GM21367 (cell line): ENCODE results near the gene SEPTIN8.
A peak's percentile ranks its signal among the peaks of the same experiment; 100 is the strongest.

Source experiments
- ATAC-seq: cut with Tn5 transposase; IDR thresholded peaks from one replicate; pipeline ENCODE4 v1.9.1; 2021; ENCODE audit not compliant: unreplicated experiment

The SEPTIN8 gene, protein sequence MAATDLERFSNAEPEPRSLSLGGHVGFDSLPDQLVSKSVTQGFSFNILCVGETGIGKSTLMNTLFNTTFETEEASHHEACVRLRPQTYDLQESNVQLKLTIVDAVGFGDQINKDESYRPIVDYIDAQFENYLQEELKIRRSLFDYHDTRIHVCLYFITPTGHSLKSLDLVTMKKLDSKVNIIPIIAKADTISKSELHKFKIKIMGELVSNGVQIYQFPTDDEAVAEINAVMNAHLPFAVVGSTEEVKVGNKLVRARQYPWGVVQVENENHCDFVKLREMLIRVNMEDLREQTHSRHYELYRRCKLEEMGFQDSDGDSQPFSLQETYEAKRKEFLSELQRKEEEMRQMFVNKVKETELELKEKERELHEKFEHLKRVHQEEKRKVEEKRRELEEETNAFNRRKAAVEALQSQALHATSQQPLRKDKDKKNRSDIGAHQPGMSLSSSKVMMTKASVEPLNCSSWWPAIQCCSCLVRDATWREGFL

DNA sequence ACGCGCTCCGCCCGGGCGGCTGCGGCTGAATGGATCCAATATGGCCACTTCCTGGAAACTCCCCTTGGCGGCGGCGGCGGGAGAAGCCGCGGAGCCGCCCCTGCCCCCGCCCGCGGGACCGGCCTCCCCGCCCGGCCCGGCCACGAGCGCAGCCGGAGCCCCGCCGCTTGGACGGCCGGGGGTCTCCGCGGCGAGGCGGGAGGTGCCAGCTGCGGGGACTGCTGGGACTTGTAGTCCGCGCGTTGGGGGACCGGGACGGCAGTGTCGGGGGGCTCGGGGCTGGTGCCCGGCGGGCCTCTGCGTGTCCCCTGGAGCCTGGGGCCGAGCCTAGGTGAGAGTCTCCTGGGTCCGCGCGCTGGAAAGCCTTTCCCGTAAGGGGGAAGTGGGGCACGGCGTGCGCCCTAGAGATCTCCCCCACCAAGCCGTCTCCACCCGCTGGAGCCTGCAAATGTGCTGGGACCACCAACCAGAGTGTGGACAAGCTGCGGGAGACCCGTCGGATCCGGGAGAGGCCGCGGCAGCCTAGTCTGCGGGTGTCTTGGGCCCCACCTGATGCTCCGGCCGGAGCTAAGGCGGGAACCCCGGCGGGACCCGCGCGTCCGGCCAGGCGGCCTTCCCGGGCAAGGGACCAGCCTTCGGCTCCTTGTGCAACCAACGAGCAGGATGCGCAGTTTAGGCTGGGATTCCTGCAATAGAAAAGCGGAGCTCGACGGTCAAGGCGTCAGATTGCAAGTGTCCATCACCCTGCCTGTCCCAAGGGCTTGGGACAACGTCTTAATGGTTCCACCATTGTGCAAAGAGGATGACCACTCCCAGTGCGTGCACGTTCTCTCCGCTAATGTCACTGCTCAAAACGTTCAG, at the start of gene SEPTIN8:
TSS of gene SEPTIN8 (minus strand) at position 31 of the 861 bp plus-strand sequence. CDS start 102 bp downstream, outside the sequence.
- ATAC-seq = no peak

DNA sequence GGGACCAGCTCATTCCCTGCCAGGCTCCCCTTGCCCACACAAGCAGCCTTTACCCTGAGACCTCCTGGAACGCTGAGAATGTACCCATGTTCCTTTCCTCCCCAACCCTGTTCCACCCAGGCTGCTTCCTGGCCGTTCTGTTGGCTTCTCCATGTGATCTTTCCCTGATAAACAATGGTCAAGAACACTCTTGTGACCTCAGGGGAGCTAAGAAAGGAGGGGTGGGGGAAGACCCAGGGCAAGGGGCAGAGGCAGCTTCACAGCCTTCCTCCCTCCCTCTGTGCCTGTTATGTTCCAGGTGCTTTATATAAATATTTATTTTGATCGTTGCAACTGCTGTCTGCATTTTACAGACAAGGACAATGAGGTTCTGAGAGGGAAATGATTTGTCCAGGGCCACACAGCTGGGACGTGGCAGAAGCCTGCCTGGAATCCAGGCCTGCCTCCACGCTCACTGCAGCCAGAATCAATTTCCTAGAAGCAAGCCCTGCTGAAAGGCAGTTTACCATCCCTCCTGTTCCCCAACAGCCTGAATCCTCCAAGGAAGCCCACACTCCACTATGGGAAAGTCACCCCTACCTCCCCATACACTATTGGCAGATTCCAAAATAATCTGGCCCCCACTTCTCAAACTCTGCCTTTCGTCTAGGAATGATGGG, 49.5 kb upstream of the SEPTIN8 start:
- no peak for ATAC-seq

DNA sequence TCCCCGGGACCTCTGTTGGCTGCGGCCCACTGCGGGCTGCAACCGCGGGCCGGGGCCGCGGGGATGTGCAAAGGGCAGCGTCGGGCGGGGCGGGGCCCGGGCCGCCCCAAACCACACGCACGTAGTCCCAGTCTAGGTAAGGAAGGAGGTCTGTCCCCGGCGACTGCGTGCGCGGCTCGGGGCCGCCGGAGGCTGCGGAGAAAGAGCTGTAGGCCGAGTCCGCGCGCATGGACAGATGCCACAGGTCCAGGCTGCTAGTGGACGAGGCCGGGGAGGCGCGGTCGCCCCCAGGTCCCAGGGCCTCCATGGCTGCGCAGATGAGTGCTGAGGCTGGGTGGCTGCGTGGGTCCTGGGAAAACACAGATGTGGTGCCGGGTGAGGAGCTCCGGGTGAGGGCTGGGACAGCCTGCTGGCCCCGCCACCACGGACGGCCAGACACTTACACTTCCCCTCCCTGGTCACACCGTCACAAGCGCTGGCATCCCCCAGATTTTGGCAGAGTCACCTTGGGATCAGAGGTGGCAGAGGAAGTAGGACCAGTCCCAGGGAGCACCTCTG, 48.9 kb upstream of the SEPTIN8 start:
- no peak for ATAC-seq

DNA sequence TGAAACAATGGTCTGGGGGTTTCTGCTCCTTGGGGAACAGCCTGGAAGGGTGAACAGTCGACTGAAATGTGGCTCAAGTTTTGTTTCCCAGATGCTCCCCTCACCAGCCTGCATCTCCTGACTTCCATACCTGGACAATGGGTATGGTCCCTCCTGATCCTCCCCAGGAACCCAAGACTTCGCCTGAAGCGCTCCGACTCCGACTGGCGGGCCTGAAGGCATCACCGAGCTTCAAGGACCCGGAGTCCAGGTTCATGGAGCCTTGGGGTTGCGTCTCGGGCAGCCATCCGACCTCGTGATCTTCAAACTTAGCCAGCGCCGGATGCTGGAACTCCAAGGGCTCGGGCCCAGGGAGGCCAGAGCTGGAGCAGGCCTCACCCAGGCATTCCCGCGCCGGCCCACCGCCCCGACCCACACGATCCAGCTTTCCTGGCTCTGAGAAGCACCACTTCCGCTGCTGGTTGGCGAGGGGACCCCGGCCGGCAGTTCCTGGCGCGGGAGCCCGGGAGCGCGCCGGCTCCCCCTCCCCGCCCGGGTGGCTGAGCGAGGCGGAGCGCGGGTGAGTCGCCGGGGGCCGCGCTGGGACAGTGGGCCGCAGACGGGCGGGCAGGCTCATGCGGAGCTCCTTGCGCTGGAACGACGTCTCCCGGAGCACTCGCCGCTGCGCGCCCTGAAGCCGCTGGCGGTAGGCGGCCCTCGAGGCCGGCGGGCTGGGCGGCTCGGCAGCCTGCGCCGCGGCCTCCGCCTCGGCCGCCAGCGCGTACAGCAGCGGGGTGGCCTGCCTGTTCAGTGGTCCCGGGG, 48.2 kb upstream of the SEPTIN8 start:
- no peak for ATAC-seq

DNA sequence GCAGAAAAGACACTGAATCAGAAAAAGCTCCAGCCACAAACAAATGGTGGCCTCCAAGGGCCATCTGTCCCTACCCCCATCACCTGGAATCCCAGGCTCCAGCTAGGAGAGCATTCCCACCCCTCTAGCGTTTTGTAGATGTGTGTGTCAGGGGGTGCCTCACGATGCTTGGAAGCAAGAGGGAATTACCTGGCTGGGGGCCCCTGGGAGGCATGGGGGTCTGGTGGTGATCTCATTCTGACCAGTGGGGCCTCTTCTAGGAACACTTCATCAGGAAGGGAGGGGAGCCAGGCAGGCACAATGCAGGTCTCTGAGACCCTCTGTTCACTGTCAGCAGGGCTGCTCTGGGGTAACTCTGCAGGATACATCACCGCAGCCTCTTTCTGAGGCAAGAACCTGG, 47.4 kb upstream of the SEPTIN8 start:
- no peak for ATAC-seq

DNA sequence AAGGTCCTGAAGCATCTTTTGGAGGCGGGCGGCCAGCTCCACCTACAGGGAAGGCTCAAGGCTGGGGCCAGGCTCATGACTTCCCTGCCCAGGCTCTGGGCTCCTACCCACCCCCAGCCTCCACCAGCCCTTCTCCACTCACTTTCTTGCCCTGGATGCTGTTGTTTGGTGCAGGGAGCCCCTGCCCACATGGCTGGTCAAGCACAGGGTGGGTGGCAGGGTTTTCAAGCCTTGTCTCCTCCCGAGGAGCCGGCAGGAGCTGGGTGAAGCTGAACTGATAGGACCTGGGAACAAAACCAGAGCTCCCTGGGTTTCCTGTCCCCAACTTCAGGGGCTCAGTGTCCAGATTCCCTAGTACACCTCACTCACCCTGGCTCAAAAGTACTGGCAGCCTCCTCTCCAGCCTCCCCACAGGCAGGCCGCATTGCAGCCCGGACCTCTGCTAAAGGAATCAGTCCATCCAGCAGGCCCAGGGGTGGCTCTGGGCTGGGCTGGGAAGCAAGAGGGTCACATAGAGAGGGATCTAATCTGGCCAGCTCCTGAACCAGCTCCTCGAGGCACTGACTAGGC, 46.5 kb upstream of the SEPTIN8 start:
- ATAC-seq = no peak

DNA sequence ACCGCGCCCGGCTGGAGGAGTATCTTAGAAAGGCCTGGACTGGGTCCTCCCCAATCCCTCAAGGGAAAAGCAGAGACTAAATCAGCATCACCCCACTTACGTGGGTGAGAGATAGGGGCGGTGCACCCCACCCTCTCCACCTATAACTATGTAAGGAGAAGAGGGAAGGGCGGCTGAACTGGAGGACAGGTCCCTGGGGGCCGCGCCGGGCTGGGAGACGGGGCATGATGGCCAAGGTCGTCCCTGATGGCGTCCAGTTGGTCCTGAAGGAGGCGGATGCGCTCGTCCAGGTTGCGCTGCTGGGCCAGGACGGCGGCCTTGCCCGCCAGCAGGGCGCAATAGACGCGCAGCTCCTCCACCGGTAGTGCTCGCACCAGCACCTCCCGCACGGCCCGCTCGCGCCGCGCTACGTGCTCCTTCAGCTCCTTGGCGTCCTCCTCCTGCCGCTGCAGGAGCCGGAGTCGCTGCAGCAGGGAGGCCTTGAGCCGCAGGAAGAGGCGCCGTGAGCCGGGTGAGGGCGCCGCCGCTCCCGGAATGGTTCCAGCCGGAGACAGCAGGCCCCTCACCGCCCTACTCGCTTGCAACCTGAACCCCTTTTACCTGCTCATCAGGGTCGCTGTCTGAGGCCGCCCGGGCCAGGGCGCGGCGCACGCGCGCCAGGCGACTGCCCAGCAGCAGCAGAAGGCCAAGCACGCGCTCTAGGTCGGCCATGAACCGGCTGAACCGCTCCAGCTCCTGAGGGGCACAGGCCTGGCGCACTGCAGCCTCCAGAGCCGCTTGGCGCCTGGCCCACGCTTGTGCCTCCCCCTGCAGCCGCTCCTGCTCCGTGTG, 45.8 kb upstream of the SEPTIN8 start:
- ATAC-seq = no peak

DNA sequence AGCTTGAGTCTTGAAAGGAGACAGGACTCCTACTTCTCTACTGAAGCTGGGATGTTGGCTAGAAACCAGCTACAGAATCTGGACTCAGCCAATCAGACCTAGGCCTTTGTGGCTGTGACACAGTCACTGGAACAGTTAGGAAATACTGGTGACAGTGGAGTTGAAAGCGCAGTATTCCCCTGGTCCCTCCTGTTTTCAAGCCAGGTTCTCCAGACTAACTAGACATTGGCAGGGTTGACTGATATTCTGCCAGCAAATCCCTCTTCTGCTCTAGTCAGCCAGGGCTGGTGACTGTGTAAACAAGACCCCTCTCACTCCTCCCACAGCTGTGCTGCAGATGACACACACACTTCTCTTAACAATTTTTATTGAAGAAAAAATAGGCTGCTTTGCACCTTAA, 44.8 kb upstream of the SEPTIN8 start:
- no peak for ATAC-seq

DNA sequence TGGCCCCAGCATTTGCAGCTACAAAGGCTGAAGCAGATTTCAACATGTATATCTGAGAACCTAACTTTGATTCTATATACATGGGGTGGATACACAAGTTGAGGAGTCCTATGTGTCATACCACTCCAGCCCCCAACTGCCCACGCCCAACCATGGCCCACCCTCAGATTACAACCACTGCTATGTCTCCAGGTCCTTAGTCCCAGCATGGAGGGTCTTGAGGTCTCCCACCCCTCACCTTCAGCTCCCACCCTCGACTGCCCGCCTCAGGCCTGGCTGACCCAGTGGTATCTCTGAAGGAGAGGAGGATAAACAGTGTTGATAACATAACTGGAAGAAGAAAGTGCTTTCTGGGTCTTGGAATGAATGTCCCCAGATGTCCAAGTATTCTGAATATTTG, 44.3 kb upstream of the SEPTIN8 start:
- no peak for ATAC-seq

DNA sequence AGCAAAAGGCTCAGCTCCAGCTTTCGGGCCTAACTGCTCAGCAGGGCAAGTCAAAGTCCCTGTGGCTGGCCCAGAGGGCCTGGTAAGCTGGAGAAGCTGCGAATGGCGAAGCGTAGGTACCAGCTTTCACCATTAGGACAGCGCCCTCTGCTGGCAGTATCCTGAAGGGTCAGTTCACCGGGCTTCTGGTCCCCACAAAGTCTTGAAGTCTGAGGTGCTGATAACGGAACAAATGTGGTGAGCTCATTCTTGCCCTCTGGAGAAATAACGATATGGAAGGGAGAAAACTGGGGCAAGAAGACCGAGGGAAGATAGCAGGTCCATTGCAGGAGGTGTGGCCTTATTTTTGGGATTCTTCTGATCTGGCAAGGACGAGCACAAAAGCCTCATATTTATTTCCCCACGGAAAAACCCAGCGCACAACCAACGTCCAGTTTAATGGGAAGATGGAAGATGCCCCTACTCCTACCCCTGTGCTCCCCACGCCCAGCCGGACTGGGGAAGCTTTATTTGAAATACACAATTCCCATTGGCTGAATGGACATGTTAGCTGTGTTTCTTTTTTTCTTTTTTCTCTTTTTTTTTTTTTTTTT, 43.2 kb upstream of the SEPTIN8 start:
- ATAC-seq = peak; percentile 81

DNA sequence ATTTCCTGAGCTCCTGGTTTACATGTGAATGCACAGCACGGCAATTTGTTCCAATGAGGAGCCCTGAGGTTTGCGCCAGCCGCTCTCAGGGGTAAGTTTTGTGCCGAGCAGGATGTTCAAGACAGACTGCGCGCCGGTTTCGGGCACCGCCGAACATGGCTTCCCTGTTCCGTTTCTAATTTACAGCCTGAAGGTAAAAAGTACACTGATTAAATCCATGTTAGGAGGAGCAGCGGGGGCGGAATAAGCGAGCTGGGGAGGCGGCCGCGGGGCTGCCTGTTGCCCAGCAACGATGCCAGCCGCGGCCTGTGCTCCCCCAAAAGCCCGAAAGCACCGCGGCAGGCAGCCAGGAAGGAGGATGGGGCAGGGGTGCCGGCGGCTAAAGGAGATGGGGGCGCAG, 42.4 kb upstream of the SEPTIN8 start:
- ATAC-seq = no peak

DNA sequence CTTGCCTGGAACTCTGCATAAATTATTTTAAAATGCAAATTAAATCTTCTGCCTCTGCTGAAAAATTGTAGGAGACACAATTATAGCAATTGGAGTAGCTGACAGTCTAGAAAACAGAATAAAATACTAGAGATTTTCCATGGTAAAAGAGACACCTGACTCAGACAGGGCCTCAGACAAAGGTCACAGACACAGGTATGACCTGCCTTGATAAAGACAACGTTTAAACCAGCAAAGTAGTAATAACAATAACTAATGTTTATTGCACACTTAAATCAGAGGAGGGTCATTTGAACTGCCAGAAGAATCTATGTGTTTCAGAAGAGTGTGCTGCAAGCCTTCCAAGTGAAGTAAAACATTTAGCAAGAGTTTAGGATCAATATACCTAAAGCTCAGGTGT, 40.0 kb upstream of the SEPTIN8 start:
- ATAC-seq = no peak

DNA sequence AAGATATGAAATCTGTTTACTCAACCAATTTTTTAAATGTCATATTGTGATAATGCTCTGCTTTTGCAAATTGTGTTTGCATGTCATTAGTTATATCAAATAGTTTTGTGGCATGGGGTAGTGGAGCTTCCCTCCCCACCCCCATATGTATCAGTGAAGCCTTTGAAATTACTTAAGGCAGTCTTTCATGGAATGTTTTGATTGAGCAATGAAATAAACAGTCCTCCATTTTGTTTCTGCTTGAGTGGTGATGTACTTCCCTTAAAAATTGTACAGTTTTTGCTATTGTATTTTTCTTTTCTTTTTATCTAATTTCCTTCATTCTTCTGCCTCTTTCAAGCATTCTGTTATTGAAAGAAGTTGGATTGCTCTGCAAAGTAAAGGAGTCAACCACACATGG, 39.5 kb upstream of the SEPTIN8 start:
- ATAC-seq = no peak

DNA sequence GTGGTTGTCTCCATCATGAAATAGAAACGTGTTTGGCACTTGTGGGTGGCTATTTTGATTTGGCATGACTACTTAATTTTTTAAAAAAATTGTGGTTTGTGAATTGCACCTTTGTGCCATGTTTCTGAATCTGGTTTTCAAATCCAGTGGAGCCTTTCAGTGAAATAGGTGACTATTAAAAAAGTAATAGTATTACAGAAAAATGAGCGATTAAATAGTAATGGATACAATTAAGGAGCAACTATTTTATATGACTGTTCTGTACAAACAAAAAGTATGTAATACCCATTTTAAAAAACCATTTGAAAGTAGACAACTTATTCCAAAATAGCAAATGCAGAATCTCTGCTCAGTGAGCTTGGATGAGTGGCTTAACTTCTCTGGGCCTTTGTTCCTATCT, 39.0 kb upstream of the SEPTIN8 start:
- no peak for ATAC-seq

DNA sequence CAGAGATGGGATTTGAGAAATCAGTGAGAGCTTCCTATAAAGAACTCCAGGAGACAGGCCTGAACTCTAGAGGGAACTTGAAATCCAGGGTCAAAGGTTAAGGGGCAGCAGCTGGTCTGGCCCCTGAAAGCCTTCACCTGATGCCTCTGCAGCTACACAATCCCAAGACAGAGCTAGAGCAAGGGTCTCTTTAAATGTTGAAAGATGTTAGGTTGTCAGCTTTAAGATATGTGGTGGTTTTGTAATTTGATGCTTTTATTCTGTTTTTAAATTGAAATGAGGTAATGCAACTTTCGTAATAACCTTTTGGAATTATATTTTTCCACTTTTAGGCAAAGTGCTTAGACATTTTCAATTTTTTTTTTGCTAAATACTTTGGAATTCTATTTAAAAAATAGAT, 38.4 kb upstream of the SEPTIN8 start:
- ATAC-seq = no peak

DNA sequence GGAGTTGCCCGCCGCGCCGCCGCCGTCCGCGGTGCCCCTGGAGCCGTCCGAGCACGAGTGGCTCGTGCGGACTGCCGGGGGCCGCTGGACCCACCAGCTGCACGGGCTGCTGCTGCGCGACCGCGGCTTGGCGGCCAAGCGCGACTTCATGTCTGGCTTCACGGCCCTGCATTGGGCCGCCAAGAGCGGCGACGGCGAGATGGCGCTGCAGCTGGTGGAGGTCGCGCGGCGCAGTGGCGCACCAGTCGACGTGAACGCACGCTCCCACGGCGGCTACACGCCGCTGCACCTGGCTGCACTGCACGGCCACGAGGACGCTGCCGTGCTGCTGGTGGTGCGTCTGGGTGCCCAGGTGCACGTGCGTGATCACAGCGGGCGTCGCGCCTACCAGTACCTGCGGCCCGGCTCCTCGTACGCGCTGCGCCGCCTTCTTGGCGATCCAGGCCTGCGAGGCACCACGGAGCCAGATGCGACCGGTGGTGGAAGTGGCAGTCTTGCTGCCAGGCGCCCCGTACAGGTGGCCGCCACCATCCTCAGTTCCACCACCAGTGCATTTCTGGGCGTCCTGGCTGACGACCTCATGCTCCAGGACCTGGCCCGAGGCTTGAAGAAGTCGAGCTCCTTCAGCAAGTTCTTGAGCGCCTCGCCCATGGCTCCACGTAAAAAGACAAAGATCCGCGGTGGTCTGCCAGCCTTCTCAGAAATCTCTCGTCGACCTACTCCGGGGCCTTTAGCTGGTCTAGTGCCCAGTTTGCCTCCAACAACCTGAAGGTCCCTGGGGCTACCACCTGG, 37.7 kb upstream of the SEPTIN8 start:
- no peak for ATAC-seq

DNA sequence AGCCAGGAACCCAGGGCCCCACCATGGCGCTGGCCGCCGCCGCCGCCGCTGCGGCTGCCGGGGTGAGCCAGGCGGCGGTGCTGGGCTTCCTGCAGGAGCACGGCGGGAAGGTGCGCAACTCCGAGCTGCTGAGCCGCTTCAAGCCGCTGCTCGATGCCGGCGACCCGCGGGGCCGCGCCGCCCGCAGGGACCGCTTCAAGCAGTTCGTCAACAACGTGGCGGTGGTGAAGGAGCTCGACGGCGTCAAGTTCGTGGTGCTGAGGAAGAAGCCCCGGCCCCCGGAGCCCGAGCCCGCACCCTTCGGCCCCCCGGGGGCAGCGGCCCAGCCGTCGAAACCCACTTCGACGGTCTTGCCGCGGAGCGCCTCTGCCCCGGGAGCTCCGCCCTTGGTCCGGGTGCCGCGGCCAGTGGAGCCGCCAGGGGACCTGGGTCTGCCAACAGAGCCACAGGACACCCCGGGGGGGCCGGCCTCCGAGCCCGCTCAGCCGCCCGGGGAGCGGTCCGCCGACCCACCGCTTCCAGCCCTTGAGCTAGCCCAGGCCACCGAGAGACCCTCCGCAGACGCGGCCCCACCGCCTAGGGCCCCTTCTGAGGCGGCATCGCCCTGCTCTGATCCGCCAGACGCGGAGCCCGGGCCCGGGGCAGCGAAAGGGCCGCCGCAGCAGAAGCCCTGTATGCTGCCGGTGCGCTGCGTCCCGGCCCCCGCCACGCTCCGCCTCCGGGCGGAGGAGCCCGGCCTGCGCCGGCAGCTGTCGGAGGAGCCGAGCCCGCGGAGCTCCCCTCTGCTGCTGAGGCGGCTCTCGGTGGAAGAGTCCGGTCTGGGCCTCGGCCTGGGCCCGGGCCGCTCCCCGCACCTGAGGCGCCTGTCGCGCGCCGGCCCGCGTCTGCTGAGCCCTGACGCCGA, 36.8 kb upstream of the SEPTIN8 start:
- no peak for ATAC-seq
